HG02588 (cell line): ENCODE data around the gene SLC17A2.

ENCODE experiments used
- ATAC-seq: cut with Tn5 transposase; IDR thresholded peaks from one replicate; pipeline ENCODE4 v1.9.1; 2021; ENCODE audit warnings: mild to moderate bottlenecking, moderate library complexity; ENCODE audit not compliant: unreplicated experiment

Gene SLC17A2

GRCh38 chr6:25921525-25922203 lies 8.8 kb downstream of the SLC17A2 start:
- ATAC-seq: no peak

GRCh38 chr6:25919657-25920056 lies 10.8 kb downstream of the SLC17A2 start:
- no peak for ATAC-seq

- no peak for ATAC-seq
Measured at GRCh38 chr6:25918083-25918683, 12.3 kb downstream of the SLC17A2 start.

GRCh38 chr6:25916789-25917490 lies 13.6 kb downstream of the SLC17A2 start:
- ATAC-seq: no peak

- no peak for ATAC-seq
Measured at GRCh38 chr6:25916330-25916729, 14.2 kb downstream of the SLC17A2 start.

GRCh38 chr6:25913741-25914140 lies 16.8 kb downstream of the SLC17A2 start:
- no peak for ATAC-seq

- ATAC-seq: no peak
Measured at GRCh38 chr6:25911351-25911750, 19.1 kb downstream of the SLC17A2 start.

- ATAC-seq: no peak
Measured at GRCh38 chr6:25907475-25908014, 22.9 kb downstream of the SLC17A2 start.

- ATAC-seq: no peak
Measured at GRCh38 chr6:25903467-25904099, 26.9 kb downstream of the SLC17A2 start.

GRCh38 chr6:25902071-25902470 lies 28.4 kb downstream of the SLC17A2 start:
- ATAC-seq: no peak

GRCh38 chr6:25900843-25901242 lies 29.6 kb downstream of the SLC17A2 start:
- no peak for ATAC-seq

GRCh38 chr6:25899580-25900408 lies 30.7 kb downstream of the SLC17A2 start:
- no peak for ATAC-seq

GRCh38 chr6:25899123-25899522 lies 31.4 kb downstream of the SLC17A2 start:
- no peak for ATAC-seq

- ATAC-seq: no peak
Measured at GRCh38 chr6:25898289-25898977, 32.1 kb downstream of the SLC17A2 start.

GRCh38 chr6:25896252-25896651 lies 34.2 kb downstream of the SLC17A2 start:
- no peak for ATAC-seq

- ATAC-seq: no peak
Measured at GRCh38 chr6:25895771-25896170, 34.7 kb downstream of the SLC17A2 start.

GRCh38 chr6:25893778-25894177 lies 36.7 kb downstream of the SLC17A2 start:
- no peak for ATAC-seq

- no peak for ATAC-seq
Measured at GRCh38 chr6:25892877-25893276, 37.6 kb downstream of the SLC17A2 start.

- no peak for ATAC-seq
Measured at GRCh38 chr6:25889877-25890853, 40.3 kb downstream of the SLC17A2 start.
